Dermis microvascular lymphatic vessel endothelial cell (primary cell): Measurements from ENCODE around the gene VPS33B. TPM values are rescaled to one million over a fixed set of nuclear protein-coding genes. Genes with fewer than 3 reads are reported as not detected.
"Not testable (repeated sequence)": the region's sequence is repeated elsewhere in the genome, so short reads cannot be mapped to it uniquely, and the experiment has no call there.

ENCODE experiments used
- DNase-seq, 2 donors: peaks; one replicate each; pipeline versions ENCODE4 v3.0.0 to v3.0.0-alpha.2; 2010; ENCODE audit warnings: low read depth in 2 of 2
- total RNA-seq: library from RNA; depleted of rRNA; stranded (reverse); fragments of >200 nt; gene quantifications from 2 replicates; pipeline ENCODE4 v1.2.1, GENCODE V29; 2014

Gene VPS33B
- total RNA-seq, 1 donor from 2014 or later, result 7.8 TPM

DNA sequence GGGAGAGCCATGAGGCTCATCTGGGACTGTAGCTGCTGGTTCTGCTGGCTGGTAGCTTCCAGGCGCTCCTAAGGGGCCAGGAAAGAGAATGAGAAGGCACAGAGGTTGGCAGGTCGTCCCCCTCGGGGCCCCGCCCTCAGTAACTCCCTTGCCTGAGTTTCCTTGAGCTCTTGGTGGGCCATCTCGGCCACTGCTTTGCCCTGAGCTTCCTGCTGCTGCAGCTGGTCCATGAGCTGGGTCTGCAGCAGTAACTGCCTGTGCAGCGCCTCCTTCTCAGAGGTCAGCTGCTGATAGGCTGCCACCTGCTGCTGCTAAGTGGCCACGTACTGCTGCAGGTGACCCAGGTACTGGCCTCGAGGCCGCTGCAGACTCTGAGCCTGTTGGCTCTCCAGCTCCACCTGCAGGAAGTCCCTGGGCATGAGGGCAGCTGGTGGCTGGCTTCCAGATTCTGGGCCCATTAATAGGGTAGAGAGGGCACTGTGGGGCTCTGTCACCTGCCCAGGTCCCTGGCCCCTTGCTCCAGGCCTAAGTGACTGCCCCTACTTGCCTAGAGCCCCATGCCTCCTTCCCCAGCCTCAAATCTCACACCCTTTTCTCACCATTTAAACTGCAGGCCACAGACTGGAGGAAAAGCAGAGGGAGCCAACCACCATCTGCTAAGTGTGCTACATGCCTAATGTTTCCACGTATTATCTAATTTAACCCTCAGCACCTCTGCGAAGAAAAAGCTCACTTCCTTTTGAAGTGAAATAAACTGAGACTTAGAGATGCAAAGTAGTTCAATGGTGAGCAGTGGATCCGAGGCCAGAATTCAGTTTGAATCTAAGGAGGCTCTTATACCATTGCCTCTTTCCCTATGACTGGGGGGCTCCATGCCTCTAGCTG lies 10.8 kb upstream of the VPS33B start:
- peak; percentile 15 to 51 for DNase-seq

DNA sequence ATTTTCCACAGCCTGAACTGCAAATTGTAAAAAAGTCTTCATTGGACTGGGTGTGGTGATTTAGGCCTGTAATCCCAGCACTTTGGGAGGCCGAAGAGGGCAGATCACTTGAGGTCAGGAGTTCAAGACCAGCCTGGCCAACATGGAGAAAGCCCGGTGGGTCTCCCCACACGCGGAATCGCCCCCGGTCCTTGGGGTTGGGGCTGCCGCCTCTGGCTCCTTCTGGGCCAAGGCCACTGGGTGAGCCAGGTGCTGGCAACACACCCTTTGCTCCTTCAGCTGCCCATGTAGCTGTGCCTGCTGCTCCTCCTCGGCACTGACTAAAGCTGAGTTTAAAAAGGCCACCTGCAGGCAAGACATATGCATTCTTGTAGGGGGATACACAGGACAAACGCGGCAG lies 9.4 kb upstream of the VPS33B start:
- no peak for DNase-seq

DNA sequence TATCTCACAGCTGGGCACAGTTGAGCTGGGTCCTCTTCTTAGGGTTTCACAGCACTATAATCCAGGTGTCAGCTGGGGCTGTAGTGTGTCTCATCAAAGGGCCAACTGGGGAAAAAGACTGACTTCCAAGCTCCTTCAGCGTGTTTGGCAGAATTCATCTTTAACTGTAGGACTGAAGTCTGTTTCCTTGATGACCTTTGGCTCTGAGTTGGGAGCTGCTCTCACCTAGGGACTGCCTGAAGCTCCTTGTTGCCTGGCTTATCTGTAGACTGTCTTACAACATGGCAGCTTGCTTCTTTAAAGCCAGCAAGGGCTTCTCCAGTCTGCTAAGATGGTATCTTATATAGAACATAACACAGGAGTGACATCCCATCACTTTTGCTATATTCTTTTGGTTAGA lies 5.3 kb upstream of the VPS33B start:
- no peak for DNase-seq

DNA sequence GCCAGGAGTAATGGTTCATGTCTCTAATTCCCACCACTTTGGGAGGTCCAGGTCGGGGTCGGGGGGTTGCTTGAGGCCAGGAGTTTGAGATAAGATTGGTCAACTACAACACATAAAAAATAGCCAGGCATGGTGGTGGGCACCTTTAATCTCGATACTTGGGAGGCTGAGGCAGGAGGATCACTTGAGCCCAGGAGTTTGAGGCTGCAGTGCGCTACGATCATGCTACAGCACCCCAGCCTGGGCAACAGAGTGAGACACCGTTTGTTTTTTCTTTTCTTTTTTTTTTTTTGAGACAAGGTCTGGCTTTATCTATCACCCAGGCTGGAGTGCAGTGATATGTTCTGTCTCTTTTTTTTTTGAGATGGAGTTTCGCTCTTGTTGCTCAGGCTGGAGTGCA lies 1.3 kb upstream of the VPS33B start:
- no peak for DNase-seq

DNA sequence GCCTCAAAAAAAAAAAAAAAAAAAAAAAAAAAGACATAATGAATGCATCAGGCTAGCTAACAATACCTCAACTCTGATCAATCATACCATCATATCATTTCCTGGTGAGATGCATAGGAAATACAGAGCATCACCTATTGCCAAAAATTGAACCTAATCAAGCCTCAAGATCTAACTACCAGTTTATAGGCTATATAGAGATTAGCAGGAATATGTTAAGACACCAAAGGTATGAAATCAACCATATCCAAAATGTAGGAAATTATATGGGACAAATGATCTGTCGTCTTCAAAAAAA lies 387 bp upstream of the VPS33B start:
- DNase-seq, result no peak

DNA sequence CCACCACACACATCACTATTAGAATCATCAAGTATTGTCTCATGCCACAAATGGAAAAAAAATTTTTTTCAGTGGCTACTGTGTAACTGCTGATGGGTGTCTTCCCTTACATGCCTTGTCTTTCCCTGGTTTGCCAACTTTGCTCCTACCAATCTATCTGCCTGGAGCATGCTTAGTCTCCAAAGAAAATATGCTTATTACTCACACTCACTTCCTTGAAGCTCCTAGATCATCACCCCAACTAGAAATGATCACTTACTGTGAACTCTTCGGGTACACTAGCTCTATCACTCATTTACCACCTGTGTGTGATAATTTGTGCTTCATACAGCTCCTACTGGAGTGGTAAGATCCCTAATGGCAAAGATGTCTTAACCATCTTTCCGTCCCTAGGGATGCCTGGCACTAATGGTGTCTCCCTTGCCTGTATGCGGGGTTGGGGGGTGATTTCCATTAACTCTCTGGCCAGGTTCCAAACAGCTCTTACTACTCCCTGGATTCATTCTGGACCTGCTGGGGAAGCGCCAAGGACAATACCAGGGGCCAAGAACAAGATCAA lies 799 bp downstream of the VPS33B start:
- no peak for DNase-seq

DNA sequence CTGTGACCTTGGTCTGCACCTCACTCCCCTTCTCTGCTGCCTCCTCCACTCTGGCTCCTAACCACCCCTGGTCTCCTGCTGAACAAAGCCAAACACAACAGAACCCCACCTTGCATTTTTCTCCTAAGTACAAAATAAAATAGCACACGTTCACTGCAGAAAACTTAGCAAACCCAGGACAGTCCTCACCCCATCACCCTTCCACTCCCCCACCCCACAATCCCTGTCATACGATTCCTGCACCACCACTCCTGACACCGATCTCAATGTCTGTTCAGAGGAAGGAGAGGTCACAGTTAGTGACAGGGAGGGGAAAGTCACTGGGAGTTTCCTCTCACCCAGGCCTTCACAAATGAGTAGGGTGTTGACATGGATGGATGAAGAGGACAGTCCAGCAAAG lies 4.2 kb downstream of the VPS33B start:
- no peak for DNase-seq

DNA sequence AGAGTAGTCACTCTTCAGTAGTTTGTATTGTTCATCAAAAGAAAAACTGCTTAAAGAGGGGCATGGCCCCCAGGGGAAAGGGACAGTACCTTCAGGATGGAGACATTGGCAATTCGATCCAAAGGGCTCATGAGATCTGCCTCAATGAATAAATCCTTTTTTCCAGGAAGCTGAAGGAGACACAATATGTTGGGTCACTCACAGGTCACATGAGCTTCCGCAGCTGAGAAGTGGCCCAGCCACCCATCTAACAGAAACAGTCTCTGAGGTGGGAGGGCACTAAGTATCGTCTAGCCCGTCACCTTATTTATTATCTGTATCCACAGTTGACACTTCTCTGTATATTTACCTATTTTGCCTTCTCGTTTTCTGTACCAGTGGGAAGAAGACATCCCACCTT lies 4.7 kb downstream of the VPS33B start:
- DNase-seq, result no peak

DNA sequence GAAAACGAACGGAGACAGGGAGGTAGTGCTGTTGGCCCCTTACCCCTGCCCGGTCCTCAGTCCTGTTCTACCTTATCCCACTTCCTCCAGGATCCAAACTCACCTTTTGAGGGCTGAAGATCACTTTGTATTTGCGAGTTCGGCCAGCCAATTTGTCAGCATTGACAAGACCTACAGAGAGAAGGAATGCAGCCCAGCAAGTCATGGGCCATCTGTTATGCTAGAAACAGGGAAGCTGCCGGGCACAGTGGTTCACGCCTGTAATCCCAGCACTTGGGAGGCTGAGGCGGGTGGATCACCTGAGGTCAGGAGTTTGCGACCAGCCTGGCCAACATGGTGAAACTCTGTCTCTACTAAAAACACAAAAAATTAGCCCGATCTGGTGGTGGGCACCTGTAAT lies 8.7 kb downstream of the VPS33B start:
- DNase-seq, result not testable (repeated sequence)

DNA sequence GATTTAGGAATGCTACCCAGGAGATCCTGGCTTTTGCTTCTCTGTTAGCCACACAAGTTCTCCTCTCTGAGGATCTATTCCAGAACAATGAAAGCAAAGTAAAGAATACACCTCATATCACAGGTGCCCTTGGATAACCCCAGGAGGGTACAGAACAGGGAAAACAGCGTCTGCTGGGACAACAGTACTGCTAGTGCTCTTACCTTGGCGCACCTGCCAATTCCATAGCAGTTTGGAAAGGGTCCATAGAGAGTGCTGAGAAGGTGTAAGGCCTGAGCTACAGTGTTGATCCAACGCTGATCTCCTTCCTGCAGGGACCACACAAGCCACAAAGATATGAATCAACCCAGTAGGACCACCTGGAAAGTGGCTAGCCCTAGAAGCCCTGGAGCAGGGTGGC lies 15.1 kb downstream of the VPS33B start:
- DNase-seq, result no peak

DNA sequence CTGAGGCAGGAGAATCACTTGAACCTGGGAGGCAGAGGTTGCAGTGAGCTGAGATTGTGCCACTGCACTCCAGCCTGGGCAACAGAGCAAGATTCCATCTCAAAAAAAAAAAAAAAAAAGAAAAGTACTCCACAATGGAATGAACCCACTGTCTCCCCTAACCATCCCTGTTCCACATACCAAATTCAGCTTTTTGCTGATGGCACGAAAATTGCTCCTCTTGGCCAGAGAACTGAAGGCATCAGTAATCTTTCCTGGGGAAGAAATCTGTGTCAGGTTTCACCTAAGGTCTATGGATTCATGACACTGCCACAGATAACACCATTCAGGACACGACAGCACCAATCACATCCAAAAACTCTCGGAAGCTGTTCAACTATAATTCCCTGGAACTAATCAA lies 21.2 kb downstream of the VPS33B start:
- no peak for DNase-seq

DNA sequence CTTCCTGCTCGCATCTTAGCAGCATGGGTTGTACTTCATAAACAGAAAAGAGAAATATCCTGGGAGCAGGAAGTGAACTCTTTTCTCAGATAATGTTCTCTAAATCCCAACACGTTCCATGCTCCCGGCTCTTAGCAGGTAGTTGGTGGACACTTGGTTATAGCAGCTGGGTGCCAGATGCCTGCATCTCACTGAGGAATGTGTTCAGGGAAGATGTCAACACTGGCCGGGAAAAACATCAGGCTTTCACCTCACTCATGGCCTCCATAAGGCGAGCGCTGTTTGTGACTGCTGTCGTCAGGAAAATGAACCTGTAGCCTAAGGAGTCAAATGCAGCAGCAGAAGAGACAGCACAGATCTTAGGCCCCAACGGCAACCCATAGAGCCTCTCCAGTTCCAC lies 23.7 kb downstream of the VPS33B start:
- DNase-seq, result no peak

DNA sequence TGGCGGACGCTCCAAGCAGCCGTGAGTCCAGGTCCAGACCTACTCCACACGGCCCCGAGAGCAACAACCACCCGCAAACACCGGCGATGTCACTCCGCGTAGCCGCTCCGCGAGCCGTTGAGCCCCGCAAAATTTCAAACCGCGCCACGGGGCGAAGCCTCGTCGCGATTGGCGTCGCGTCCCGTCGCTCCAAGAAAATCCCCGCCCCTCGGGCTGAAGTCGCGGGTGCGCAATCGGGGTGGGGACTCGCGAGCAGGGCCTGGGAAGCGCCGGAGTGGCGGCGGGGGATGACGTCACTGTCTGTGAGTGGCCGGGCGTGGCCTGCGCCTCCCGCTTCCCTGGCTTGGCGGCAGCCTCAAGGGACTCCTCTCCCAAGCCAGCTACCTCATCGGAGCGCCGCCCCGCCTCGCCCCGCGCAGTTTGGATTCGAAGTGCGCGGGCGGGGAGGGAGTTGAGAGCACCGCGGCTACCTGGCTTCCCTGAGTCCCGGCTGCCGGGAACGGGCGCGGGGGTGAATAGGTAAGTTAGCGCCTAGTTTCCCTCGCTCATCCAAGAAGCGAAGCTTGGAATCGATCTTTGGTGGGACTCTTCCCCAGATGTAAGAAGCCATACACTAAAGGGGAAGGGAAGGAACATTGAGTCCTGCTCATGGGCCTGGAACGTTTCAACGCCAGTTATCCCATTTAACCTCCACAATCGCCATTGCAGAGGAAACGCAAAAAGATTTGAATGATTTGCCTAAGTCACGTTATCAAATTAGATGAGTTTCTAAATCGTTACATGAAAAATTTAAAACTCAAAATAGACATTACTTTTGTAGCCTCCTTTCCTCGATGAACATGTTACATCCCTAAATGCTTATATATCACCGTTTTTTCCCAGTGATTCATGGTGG lies 27.7 kb downstream of the VPS33B start, which contains the start of gene PRC1:
TSS of gene PRC1 (minus strand) at position 119 of the 895 bp plus-strand sequence. CDS start at position 1, 118 bp downstream.
- DNase-seq, result peak; percentile 86 to 98

DNA sequence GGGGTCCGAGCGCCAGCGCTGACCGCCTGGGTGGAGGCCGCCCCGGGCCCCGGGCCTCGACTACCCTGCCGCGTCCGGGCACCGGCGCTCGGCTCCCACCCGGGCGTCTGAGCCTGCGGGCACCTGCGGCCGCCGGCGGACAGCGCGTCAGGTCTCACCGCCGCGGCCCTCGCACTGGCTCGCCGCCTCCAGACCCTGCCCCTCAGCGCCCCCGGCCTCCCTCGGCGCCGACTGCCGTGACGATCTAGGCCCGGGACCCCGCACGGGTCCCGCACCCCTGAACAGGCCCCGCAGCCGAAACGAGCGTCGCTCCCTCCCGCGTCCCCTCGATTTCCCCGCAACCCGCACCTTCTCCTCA lies 28.4 kb downstream of the VPS33B start:
- DNase-seq, result no peak

DNA sequence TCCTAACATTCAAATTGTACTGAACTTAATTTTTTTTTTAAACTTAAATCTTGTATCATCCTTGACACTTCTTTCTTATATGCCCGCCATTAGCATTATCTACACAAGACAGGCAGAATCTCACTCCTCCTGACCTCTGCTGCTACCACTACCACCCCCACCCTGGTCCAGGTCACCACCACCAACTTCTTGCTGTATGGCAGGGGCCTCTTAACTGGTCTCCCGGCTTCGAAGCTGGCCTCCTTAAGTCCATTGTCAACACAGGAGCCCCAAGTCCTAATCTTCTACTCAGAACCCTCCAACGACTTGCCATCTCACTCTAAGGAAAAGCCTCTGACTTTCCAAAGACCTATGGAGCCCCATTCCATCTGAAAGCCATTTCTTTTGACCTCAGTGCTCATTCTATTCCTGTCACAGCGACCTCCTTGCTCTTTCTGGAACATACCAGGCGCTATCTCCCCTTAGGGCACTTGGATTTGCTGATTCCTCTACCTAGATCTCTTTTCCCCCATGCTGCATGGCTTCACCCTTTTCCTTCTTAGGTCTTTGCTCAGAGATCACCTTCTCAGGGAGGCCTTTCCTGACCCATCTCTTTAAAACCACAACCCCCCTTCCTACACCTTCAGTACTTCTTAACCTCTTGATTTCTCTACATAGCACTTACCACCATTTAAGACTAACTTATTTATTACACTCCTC lies 30.7 kb downstream of the VPS33B start:
- DNase-seq, result no peak

DNA sequence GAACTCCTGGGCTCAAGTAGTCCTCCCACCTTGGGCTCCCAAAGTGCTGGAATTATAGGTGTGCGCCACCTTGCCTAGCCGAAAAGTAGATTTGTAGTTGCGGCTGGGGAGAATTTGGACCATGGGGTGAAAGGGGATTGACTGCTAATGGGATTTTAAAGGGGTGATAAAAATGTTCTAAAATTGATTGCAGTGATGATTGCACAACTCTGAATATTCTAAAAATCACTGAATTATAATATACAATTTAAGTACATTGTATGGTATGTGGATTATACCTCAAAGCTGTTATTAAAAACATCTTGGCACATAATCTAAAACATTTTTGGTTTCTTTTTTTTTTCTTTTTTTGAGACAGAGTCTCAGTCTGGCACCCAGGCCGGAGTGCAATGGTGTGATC lies 31.9 kb downstream of the VPS33B start:
- no peak for DNase-seq

DNA sequence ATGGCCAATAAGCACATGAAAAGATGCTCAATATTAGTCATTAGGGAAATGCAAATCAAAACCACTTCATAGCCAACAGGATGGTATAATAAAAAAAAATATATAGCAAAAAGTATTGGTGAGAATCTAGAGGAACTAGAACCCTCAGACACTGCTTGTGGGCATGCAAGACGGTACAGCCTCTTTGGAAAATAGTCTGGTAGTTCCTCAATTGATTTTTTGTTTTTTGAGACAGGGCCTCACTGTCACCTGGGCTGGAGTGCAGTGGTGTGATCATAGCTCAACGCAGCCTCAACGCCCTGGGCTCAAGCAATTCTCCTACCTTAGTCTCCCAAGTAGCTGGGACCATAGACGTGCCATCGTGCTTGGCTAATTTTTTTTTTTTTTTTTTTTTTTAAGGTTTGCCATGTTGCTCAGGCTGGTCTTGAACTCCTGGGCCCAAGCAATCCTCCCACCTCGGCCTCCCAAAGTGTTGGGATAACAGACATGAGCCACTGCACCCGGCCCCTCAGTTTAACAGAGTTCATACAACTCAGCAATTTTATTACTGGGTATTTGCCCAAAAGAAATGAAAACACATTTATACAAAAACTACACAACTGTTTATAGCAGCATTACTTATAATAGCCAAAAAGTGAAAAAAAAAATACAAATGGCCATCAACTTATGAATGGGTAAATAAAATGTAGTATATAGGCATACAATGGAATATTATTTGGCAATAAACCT lies 33.2 kb downstream of the VPS33B start:
- DNase-seq, result no peak

DNA sequence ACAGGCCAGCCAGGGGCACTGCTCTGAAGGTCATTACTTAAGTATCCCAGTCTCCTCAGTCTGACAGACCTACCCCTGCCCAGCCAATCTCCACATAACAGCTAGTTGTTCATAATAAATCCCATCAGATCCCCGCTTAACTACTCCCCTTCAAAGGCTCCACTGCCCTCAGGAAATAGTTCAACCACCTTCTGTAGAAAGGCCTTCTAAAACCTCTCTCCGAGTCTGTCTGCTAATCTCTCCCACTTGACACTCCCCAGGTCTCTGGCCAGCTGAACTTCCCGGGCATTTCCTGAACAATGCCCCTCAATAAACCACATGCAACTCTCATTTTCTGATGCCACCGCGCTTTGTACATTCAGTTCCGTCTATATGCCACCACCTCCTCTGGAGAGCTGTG lies 34.1 kb downstream of the VPS33B start:
- DNase-seq, result peak in 1 of 2 donors; percentile 39

DNA sequence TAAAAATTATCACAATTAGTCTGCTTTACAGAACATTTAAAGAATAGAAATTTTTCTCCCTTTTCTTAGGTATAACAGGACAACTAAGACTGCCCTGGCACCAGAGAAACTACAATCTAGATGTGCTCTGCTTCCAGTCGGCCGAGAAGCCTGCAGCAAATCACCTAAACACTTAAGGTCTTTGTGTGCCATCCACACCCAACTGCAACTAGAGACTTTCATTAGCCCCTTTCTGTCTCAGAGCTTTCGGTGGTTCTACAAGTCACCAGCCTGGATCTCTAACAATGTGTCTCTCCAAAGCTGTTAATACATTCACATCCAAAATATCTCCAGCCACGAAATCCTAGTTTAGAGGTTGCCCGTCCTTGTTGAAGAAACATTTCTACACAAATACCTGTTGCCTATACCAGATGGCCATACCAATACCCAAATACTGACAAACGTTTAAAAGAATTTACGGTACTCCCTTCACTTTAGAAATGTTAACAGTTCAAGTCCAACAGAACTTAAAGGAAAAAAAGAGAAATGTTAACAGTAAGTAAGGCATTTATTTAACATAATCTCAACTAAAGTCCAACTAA lies 34.7 kb downstream of the VPS33B start:
- DNase-seq, result no peak

DNA sequence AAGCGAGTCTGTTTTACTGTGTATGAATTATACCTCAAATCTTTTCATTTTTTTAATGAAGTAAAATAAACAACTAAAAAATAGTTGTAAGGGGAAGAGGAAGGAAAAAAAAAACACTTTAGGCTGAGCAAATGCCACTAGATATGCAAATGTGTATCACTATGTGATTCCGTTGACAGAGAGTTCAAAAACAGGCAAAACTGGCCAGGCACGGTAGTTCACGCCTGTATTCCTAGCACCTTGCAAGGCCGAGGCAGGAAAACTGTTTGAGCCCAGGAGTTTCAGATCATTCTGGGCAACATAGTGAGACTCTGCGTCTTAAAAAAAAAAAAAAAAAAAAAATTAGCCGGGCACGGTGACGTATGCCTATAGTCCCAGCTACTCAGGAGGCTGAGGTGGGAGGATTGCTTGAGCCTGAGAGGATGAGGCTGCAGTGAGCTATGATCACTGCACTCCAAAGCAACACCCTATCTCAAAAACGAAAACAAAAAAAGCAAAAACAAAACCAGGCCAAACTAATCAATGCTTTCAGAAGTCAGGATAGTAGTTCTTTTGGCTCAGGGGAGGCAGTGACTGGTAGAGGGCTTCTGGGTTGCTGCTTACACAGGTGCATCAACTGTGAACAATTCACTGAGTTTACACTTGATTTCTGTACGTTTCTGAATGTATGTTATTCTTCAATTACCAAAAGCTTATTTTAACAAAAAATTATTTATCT lies 35.4 kb downstream of the VPS33B start:
- DNase-seq, result no peak
